GM19025 (cell line): Measurements from ENCODE around the gene DHRSX.
"Not testable (repeated sequence)": the region's sequence is repeated elsewhere in the genome, so short reads cannot be mapped to it uniquely, and the experiment has no call there.

Experiments used
- ATAC-seq: cut with Tn5 transposase; IDR thresholded peaks from one replicate; pipeline ENCODE4 v1.9.1; 2021; ENCODE audit warnings: mild to moderate bottlenecking, low read depth, moderate library complexity; ENCODE audit not compliant: unreplicated experiment

Gene DHRSX

DNA sequence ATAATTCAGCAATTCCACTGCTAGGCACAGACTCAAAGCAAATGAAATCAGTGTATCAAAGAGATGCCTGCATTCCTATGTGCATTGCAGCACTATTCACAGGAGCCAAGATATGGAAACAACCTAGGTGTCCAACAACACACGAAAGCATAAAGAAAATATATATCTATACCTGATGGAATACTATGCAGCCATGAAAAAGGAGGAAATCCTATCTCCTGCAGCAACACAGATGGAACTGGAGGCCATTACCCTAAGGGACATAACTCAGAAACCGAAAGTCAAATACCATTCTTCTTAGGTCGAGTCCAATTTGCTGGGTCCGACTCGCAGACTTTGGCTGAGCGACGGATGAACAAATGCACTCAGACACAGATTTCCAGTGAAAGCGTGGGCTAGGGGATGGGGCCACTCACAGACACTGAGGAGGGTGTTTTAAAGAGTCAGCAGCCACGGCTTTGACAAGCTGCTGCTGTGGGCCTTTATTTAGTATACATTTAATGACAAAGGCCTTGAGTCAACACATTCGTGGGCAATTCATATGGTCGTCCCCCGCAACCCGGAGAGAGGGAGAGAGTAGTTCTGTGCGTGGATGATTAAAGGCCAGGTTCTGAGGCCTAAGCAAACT, 93.8 kb downstream of the DHRSX start:
- no peak for ATAC-seq

DNA sequence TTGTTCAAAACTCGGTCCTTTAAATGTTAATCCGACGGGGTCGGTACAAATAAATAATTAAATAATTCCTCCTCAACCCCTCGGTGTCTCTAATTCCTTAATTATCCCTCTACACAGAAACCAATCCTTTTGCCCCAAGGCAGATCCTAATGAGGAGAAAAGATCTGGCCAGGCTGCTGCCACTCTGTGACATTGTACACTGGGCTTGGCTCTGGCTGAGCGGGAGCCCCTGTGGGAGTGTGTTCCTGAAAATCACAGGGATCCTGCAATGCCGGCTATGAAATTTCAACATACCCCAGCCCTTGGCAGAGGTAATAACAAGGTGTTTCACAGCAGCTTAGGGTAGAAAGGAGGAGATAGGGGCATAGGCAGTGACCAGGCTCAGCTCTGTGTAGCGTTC, 96.0 kb downstream of the DHRSX start:
- ATAC-seq: no peak

DNA sequence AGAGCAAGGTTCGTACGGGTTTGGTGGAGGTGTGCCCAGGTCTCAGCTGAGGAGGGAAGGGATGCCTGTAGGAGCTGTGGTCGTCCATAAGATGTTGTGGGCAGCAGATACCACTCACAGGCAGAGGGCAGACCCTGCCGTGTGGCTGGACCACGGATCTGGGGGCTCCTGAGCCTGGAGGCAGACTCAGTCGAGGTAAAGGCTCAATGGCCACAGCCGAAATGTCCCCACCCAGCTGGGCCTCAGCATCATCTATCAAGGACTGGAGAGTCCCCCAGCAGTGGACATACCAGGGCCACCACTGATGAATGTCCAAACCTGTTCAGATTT, 98.5 kb downstream of the DHRSX start:
- ATAC-seq: no peak

DNA sequence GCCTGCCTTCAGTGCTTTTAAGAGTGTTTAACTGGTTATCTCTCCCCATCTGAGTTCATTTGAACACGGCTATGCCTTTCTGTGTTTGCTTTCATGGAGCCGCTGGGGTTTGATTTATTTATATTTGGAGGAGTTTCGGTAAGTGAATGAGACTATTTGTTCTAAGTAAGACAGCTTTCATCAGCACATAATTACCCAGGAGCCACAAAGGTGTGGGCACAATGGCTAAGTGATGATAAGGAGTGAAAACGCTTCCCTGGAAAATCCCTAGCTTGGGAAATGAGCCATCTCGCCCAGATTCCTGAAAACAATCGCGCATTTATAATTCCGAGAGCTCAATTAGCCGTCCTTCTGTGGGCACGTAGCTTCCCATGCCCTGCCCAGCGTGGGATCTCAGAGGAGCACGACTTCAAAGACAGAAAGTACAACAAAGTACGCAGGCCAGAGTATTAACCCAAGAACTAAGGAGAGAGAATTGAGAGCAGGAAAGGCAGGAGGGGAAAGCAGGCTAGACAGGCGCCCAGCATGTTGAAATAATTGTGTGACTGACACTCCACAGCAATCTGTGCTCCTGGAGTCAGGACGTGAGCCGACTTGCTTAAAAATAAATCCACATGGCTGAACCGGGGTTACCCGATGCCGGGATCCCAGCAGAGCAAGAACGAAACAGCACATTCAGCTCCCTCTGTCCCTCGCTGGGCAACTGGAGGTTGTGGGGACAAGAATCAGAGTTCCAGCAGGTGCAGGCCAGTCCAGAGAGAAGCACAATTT, 99.0 kb downstream of the DHRSX start:
- no peak for ATAC-seq

DNA sequence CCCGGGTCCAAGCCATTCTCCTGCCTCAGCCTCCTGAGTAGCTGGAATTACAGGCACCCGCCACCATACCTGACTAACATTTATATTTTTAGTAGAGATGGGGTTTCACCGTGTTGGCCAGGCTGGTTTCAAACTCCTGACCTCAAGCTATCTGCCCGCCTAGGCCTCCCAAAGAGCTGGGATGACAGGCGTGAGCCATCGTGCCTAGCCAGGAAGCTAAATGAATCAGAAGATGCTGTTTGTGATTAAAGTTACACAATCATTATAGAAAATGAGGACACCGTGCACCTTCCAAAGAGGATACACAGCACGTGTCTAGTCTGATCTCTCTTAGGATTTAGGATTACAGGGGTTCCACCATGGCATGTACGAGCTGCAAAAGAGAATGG, 99.6 kb downstream of the DHRSX start:
- no peak for ATAC-seq

DNA sequence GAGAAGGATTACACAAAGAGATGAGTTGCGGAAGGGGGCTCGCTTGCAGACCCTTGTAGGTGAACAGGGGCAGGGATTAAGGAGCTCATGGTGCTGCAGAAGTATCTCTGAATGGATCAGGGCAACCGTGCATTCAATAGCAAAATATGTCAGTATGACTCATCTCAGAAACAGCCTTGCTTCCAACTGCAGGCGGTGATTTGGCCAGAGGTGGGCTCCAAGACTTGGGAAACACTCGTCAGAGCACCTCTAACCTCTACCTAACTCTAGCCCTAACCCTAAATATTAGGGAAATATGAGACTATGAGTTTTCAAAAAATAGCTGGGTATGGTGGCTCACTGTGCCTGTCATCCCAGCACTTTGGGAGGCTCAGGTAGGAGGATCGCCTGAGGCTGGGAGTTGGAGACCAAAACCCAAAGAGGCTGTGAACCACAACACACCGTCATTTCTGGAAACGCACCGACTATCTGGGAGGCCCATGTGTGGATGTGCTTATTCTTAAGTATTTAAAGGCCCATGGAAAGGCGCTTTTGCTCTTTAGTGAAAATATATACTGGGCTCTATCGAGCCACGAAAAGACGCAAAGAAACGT, 102.6 kb downstream of the DHRSX start:
- no peak for ATAC-seq

DNA sequence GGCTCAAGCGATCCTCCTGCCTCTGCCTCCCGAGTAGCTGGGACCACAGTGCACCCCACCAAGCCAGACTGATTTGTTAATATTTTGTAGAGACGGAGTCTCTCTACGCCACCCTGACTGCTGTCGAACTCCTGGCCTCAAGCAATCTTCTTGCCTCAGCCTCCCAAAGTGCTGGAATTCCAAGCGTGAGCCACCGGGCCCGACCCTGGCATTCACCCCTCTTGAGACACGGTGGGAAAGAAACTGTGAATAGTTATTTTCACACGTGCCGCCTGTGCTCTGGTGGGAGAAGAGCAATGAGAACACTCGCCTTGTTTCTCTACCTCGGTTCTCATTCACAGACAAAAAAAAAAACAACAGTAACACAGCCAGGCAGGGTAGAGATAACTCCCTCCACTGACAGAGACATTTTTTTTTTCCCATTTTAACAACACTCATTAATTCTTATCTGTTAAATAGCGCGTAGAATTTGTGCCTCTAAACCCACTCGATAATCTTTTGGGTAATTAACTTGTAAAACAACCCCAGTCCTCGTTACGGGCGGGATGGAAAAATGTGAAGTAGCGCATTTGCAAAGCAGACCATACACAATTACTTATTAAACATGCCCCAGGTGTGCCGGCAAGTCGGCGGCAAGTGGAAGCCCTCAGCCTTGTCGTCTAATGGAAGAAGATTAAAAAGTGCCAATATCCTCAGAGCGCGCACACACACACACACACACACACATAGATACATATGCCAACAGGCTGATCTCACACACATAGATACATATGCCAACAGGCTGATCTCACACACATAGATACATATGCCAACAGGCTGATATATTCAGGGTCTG, 103.3 kb downstream of the DHRSX start:
- ATAC-seq: no peak

DNA sequence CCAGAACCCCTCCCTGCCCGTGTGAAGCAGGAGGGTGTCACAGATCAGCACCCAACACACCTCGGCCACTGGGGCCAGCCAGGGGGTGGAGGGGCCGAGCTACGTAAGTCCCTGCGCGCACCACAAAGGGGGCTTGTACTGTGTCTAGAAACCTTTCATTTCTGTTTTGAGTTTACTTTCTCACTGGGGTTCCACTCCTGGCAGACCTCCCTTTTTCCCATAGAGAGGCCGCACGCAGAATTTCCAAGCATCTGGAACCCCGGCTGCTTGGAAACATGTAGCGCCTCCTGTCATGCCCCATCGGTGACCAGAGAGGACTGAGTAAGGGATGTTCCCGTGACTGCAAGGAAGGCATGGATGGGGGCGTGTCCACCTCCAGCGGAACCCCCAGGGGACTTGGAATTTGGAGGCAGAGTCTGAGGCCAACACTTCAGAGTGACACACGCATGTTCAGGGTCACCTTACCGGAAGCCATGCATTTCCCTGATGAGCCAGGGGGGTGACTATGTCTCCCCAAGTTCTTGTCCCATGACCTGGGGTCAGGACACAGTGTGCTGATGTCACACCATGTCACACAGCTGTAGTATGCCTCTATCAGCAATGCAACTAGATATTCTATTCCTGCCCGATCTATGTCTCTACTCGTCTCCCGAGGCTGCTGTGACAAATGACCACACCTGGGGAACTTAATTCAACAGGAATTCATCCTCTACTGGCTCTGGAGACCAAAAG, 105.3 kb downstream of the DHRSX start:
- ATAC-seq: no peak

DNA sequence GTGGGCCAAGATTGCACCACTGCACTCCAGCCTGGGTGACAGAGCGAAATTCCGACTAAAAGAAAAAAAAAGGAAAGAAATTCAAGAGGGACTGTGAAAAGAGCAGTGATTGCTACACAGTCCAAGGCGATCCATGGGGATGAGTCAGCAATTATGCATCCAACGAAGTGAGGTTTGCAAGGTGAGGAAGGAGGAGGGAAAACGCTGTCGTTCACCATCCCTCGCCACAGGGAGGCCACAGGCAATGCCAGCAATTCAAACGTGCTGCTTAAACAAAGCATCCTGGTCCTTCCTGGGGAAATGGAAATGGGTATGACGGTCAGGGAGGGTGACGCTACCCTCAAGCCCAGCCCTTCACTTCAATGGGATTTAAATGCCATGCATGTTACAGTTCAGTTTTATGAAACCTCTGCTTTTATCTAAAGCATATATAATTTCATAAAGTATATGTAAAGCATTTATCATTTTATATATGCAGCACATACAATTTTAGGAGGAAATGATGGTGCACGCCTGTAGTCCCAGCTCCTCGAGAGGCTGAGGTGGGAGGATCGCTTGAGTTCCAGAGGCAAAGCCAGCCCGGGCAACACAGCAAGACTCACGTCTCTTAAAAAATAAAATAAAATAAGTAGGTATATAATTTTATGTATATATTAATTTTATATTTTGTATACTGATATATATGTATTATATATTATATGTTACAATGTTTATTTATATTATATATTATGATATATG, 108.7 kb downstream of the DHRSX start:
- ATAC-seq: no peak

DNA sequence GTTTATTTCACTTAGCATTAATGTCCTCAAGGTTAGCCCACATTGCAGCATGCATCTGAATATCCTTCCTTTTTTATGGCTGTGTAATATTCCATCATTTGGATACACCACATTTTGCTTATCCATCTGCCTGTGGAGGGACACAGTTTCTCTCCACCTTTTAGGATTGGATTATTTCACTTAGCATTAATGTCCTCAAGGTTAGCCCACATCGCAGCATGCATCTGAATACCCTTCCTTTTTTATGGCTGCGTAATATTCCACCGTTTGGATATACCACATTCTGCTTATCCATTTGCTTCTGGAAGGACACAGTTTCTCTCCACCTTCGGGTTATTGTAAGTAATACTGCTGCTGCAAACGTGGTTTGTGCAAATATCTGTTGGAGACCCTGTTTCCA, 110.0 kb downstream of the DHRSX start:
- ATAC-seq: no peak

DNA sequence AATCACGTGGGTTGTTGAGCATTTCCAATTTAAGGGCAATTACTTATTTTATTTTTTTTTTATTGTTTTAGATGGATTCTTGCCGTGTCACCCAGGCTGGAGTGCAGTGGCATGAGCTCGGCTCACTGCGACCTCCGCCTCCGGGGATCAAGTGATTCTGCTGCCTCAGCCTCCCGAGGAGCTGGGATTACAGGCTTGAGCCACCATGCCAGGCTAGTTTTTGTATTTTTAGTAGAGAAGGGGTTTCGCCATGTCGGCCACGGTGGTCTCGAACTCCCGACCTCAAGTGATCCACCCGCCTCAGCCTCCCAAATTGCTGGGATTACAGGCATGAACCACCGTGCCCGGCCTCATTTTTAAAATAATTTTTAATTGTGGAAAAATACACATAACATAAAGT, 111.0 kb downstream of the DHRSX start:
- not testable (repeated sequence) for ATAC-seq

DNA sequence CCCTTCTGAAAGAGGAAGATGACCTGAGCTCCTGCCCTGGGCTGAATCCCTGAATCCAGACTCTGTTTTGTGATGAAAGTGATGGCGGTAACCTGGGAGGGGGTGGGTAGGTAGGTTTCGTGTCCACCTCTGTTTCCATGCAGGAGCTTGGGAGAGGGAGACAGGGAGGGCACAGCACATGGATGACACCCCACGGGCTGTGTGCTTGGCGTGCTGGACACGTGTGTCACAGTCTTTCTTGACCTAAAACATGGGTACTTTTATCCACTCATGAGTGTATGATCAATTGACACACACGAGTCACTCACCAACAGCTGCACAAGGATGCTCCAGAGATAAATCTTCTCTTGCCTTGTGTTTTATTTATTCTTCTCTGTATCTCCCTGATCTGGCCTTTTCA, 111.5 kb downstream of the DHRSX start:
- no peak for ATAC-seq

DNA sequence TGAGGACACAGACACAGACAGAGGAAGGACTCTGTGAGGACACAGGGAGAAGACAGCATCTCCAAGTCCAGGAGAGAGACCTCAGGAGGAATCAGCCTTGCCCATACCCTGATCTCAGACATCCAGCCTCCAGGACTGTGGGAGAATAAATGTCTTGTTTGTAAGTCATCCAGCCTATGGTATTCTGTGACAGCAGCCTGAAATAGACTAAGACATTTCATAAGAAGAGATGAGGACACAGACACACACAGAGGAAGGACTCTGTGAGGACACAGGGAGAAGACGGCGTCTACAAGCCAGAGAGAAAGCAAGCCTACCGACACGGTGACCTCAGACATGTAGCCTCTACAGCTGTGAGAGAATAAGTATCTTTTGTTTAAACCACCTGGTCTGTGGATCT, 112.1 kb downstream of the DHRSX start:
- no peak for ATAC-seq

DNA sequence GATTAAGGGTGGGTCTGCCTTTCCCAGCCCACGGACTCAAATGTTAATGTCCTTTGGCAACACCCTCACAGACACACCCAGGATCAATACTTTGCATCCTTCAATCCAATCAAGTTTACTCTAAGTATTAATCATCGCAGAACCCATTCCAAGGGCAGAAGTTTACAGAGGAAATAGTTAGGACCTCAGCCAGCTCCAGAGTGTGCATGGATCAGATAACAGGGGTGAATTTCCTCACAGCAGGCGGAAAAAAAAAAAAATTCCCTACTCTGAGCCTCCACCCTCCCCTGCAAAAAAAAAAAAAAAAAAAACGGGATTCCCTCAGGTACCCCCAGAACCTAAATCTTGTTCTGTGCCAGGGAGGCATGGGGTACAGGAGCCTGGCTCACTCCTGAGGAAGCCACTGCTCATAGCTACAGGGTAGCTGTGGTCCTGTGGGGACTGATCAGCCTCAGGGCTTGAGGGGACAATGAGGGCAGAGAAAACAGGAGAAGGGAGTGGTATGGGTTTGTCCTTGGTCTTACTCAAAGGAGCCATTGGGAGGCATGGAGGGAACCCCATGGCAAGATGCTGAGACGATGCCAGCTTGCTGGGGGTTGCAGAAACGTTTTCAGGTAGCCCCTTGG, 113.0 kb downstream of the DHRSX start:
- no peak for ATAC-seq

DNA sequence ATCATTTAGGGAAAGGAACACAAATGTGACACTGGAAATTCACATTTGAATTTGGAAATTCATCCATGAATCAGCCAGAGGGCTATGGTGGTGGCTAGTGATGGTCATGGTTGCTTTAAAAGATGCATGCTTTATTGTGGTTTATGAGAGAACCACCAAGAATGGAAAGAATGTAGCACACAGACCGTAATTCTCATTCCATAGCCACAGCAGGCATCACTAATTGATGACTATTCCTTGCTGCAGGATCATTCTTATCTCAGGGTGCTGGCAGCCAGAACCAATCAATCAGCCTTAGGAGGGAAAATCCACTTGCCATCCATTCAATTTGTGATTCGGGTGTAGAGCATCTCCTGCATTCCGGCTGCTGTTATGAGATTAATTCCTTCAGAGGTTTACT, 115.6 kb downstream of the DHRSX start:
- ATAC-seq: no peak

DNA sequence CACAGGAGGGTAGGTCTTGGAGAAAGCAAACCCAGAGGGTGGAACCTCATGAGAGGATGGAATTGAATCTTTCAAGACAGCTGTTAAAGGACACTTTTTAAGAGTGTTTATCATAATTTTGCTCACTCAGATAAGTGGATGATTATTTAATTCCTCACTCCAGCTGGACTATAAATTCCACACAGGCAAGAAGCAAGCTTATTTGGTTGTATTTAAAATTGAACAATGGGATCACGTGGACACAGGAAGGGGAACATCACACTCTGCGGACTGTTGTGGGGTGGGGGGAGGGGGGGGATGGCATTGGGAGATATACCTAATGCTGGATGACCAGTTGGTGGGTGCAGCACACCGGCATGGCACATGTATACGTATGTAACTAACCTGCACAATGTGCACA, 116.3 kb downstream of the DHRSX start:
- ATAC-seq: no peak

DNA sequence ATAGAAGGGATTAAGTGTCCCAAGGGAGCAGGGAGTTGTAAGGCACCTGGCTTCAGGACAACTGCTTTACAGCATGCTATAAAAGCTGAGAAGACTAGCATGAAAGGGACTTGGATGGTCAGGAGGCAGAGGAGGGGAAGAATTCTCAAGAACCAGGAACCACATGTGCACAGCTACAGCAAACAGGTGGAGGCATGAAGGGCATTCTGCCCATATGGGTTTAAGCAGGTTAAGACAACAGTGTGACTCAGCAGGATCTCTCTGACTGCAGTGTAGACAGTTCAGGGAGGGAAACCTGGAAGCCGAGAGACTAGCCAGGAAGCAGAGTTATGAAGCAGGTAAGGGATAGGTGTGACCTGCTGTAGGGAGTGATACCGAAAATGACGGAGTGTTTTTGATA, 117.0 kb downstream of the DHRSX start:
- ATAC-seq: no peak

DNA sequence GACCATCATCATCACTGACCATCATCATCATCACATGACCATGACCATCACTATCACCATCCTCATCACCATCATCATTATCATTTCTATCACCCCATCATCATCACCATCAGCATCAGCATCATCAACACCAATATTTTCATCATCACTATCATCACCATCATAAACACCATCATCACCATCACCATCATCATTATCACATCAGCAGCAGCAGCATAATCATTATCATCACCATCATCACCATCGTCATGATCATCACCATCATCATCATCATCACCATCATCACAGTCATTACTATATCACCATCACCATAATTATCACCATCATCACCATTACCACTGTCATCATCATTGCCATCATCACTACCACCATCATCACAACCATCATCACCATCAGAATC, 117.6 kb downstream of the DHRSX start:
- ATAC-seq: no peak

DNA sequence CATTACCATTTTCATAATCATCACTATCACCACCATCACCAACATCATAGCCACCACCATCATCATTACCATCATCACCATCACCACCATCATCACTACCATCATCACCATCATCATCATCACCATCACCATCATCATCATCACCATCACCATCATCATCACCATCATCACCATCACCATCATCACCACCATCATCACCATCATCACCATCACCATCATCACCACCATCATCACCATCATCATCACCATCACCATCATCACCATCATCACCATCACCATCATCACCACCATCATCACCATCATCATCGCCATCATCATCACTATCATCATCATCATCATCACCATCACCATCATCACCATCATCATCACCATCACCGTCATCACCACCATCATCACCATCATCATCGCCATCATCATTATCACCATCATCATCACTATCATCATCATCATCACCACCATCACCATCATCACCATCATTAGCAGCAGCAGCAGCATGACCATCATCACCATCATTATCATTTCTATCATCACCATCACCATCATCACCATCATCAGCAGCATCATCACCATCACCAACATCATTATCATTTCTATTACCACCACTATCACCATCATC, 118.2 kb downstream of the DHRSX start:
- ATAC-seq: not testable (repeated sequence)
